CD14-positive monocyte (primary cell): Measurements from ENCODE around the gene ZC3H4. TPM values are rescaled to one million over a fixed set of nuclear protein-coding genes. Genes with fewer than 3 reads are reported as not detected.

Experiments
- DNase-seq, 3 donors: peaks; one replicate each; pipeline ENCODE4 v3.0.0-alpha.2; 2011 to 2022
- H2AFZ ChIP-seq: 2 replicates; pipeline ENCODE4 v1.6.0; 2012; ENCODE audit warnings: mild to moderate bottlenecking, low read depth, low read length, inconsistent platforms; ENCODE audit not compliant: insufficient read depth, poor library complexity, severe bottlenecking
- H3K27ac ChIP-seq, 2 donors: 1 replicate in 1 of 2; 2 replicates in 1 of 2; pipeline ENCODE4 v1.5.1; 2012 to 2013; ENCODE audit warnings: low read length in 2 of 2, control low read depth in 1 of 2, inconsistent platforms in 1 of 2, low read depth in 1 of 2, mild to moderate bottlenecking in 1 of 2
- H3K27me3 ChIP-seq, 2 donors: one replicate each; pipeline versions ENCODE4 v1.6.0 to v1.6.1; 2011 to 2013; ENCODE audit warnings: low read length in 2 of 2; ENCODE audit not compliant: control insufficient read depth in 2 of 2, insufficient read depth in 2 of 2
- H3K36me3 ChIP-seq, 2 donors: replicated peaks in 1 of 2; 1 replicate in 1 of 2; 2 replicates in 1 of 2; pipeline versions ENCODE4 v1.5.1 to v1.6.1; 2012 to 2013; ENCODE audit warnings: low read length in 2 of 2, control low read depth in 1 of 2, inconsistent platforms in 1 of 2, mild to moderate bottlenecking in 1 of 2; ENCODE audit not compliant: insufficient read depth in 2 of 2, control insufficient read depth in 1 of 2
- H3K4me1 ChIP-seq, 2 donors: 1 replicate in 1 of 2; 2 replicates in 1 of 2; pipeline versions ENCODE4 v1.5.1 to v1.6.1; 2012 to 2013; ENCODE audit warnings: low read length in 2 of 2, control low read depth in 1 of 2, inconsistent platforms in 1 of 2, mild to moderate bottlenecking in 1 of 2, moderate library complexity in 1 of 2; ENCODE audit not compliant: insufficient read depth in 2 of 2, control insufficient read depth in 1 of 2
- H3K4me2 ChIP-seq: replicated peaks from 2 replicates; pipeline ENCODE3; 2012; ENCODE audit warnings: low read length, moderate library complexity, mild to moderate bottlenecking; ENCODE audit not compliant: poor library complexity, severe bottlenecking; ENCODE audit errors: extremely low read depth
- H3K4me3 ChIP-seq, 3 experiments: fragments of 200-600 bp in 1 of 3; sonication (generic) in 1 of 3; replicated peaks in 1 of 3; 1 replicate in 2 of 3; 2 replicates in 1 of 3; pipeline ENCODE4 v1.5.1; 2011 to 2013; ENCODE audit warnings: low read length in 3 of 3, mild to moderate bottlenecking in 3 of 3, control low read depth in 2 of 3, low read depth in 2 of 3, inconsistent platforms in 1 of 3, moderate library complexity in 1 of 3
- H3K79me2 ChIP-seq: 2 replicates; pipeline ENCODE4 v1.6.0; 2012; ENCODE audit warnings: mild to moderate bottlenecking, control low read depth, inconsistent platforms, low read length, moderate library complexity; ENCODE audit not compliant: insufficient read depth
- H3K9ac ChIP-seq: 2 replicates; pipeline ENCODE4 v1.6.0; 2017; ENCODE audit warnings: low read length, mild to moderate bottlenecking; ENCODE audit not compliant: insufficient read depth, poor library complexity, severe bottlenecking
- H3K9me3 ChIP-seq, 2 donors: replicated peaks in 1 of 2; 1 replicate in 1 of 2; 2 replicates in 1 of 2; pipeline versions ENCODE4 v1.5.1 to v1.6.1; 2012 to 2013; ENCODE audit warnings: low read length in 2 of 2, control low read depth in 1 of 2; ENCODE audit not compliant: control insufficient read depth in 1 of 2, insufficient read depth in 1 of 2
- H4K20me1 ChIP-seq: 2 replicates; pipeline ENCODE4 v1.6.0; 2012; ENCODE audit warnings: mild to moderate bottlenecking, low read length, control low read depth, moderate library complexity; ENCODE audit not compliant: insufficient read depth
- H3K27ac Mint-ChIP-seq, 7 donors: one replicate each; pipeline ENCODE4 v1.8.0; 2020; ENCODE audit warnings: mild to moderate bottlenecking in 7 of 7, mixed read lengths in 7 of 7, moderate library complexity in 6 of 7, inconsistent platforms in 2 of 7
- H3K27me3 Mint-ChIP-seq, 3 donors: one replicate each; pipeline ENCODE4 v1.8.0; 2021 to 2022; ENCODE audit warnings: low read depth in 3 of 3, mild to moderate bottlenecking in 3 of 3, mixed read lengths in 3 of 3, moderate library complexity in 3 of 3, inconsistent platforms in 1 of 3
- H3K36me3 Mint-ChIP-seq, 2 donors: one replicate each; pipeline ENCODE4 v1.8.0; 2020; ENCODE audit warnings: mixed read lengths in 2 of 2, inconsistent platforms in 1 of 2, mild to moderate bottlenecking in 1 of 2
- H3K4me1 Mint-ChIP-seq: one replicate; pipeline ENCODE4 v1.8.0; 2020; ENCODE audit warnings: mild to moderate bottlenecking, mixed read lengths
- H3K4me3 Mint-ChIP-seq, 2 donors: one replicate each; pipeline ENCODE4 v1.8.0; 2020; ENCODE audit warnings: mild to moderate bottlenecking in 2 of 2, mixed read lengths in 2 of 2, moderate library complexity in 1 of 2
- H3K9me3 Mint-ChIP-seq, 7 donors: one replicate each; pipeline ENCODE4 v1.8.0; 2020 to 2022; ENCODE audit warnings: mixed read lengths in 7 of 7, mild to moderate bottlenecking in 6 of 7, moderate library complexity in 6 of 7, inconsistent platforms in 2 of 7
- CTCF ChIP-seq: fragments of 200-600 bp; IDR thresholded peaks from one replicate; pipeline ENCODE4 v1.8.0; 2022; ENCODE audit warnings: antibody characterized with exemption, mild to moderate bottlenecking
- WGBS: methylation state at CpG from one replicate; pipeline ENCODE4 v1.1.5; 2013; ENCODE audit warnings: missing lambda C conversion rate; ENCODE audit not compliant: insufficient coverage; 5-methylcytosine and 5-hydroxymethylcytosine counted together
- intact Hi-C, 2 donors: fragments of 100-400 bp; cut with micrococcal nuclease; formaldehyde crosslinking; loops; one replicate each; pipeline versions ENCODE4 v1.15.0 to v1.15.1; 2023
- polyA plus RNA-seq, 3 donors: library from polyadenylated mRNA; depleted of rRNA in 1 of 3; unstranded in 2 of 3; stranded (reverse) in 1 of 3; fragments of 300-500 nt in 2 of 3; fragments of >200 nt in 1 of 3; fragmentation: Illumina TruSeq in 2 of 3; gene quantifications; 1 replicate in 2 of 3; 2 replicates in 1 of 3; pipeline ENCODE4 v1.2.3, GENCODE V29; 2012 to 2021

ZC3H4 gene
- polyA plus RNA-seq, 3 donors: 0.24 to 9.9 (median 0.60) TPM

- no peak overlapping the region for H3K9ac ChIP-seq
- H3K9me3 ChIP-seq: no peaks in the 10 kb centered on the region
- H3K27ac ChIP-seq: peak overlapping the region; percentile 1 to 51
- H3K4me2 ChIP-seq: no peak overlapping the region
- intact Hi-C loops: no loop called here
- Mint-ChIP-seq H3K9me3 (no peaks in the 10 kb centered on the region), H3K36me3 (peaks cover 51 to 85% of the 10 kb centered on the region in 2 donors), H3K4me1 (peaks cover 24% of the 10 kb centered on the region), H3K27me3 (peaks cover 0 to 3% (median 2%) of the 10 kb centered on the region in 3 donors), H3K27ac (peak overlapping the region in 4 of 7 donors; percentile 90 to 95 (median 92)), H3K4me3 (no peak overlapping the region)
- no peaks in the 10 kb centered on the region for H3K27me3 ChIP-seq
- peaks cover 34% of the 10 kb centered on the region for H4K20me1 ChIP-seq
- WGBS: 90% methylated on average over 6 of the region's 13 CpGs
- TF ChIP-seq CTCF: no peak
- peaks cover 31% of the 10 kb centered on the region for H3K79me2 ChIP-seq
- no peak for DNase-seq
- peak overlapping the region in 1 of 3 experiments; percentile 19 for H3K4me3 ChIP-seq
- peaks cover 44 to 89% of the 10 kb centered on the region in 2 donors for H3K36me3 ChIP-seq
- peaks cover 19% of the 10 kb centered on the region in 2 donors for H3K4me1 ChIP-seq
- H2AFZ ChIP-seq: no peak overlapping the region
Observed at GRCh38 chr19:47075941-47076340, 37.6 kb downstream of the ZC3H4 start.

GRCh38 chr19:47075179-47075810 is 38.3 kb downstream of the ZC3H4 start:
- Mint-ChIP-seq H3K4me3 (peak overlapping the region; percentile 61 to 90), H3K27ac (peak overlapping the region; percentile 84 to 95 (median 91)), H3K9me3 (no peaks in the 10 kb centered on the region), H3K4me1 (peaks cover 24% of the 10 kb centered on the region), H3K27me3 (peaks cover 0 to 2% (median 0%) of the 10 kb centered on the region in 3 donors), H3K36me3 (peaks cover 51 to 85% of the 10 kb centered on the region in 2 donors)
- intact Hi-C loops: no loop called here
- 24% methylated on average over 15 of the region's 15 CpGs for WGBS
- Histone ChIP-seq H3K4me3 (peak overlapping the region in 1 of 3 experiments; percentile 19), H3K36me3 (peaks cover 45 to 89% of the 10 kb centered on the region in 2 donors), H2AFZ (peak overlapping the region; percentile 18), H3K27me3 (no peaks in the 10 kb centered on the region), H3K27ac (peak overlapping the region; percentile 1 to 51), H4K20me1 (peaks cover 40% of the 10 kb centered on the region), H3K4me1 (peaks cover 19% of the 10 kb centered on the region in 2 donors), H3K9ac (no peak overlapping the region), H3K79me2 (peaks cover 31% of the 10 kb centered on the region), H3K9me3 (no peaks in the 10 kb centered on the region), H3K4me2 (peak overlapping the region; percentile 33)
- DNase-seq: peak; percentile 62 to 66 (median 64)
- TF ChIP-seq CTCF: no peak
